Gastrocnemius medialis (tissue), 4 donors: ENCODE measurements around the gene LINGO1. TPM values are rescaled to one million over a fixed set of nuclear protein-coding genes. Genes with fewer than 3 reads are reported as not detected.

Source experiments
- ATAC-seq, 2 donors: fragments of 150-250 bp; one replicate each; pipeline ENCODE4 v1.9.1; 2016
- DNase-seq, 2 donors: peaks; one replicate each; pipeline ENCODE4 v3.0.0-alpha.2; 2019
- H3K27ac ChIP-seq, 4 donors: fragments of 200-600 bp; sonication (generic); 1 replicate in 1 of 4; 2 replicates in 3 of 4; pipeline ENCODE4 v1.5.1; 2016 to 2018; ENCODE audit warnings: mild to moderate bottlenecking in 2 of 4, moderate library complexity in 1 of 4
- H3K27me3 ChIP-seq, 3 donors: fragments of 200-600 bp; sonication (generic) in 2 of 3; 1 replicate in 1 of 3; 2 replicates in 2 of 3; pipeline versions ENCODE4 v1.5.1 to v1.6.0; 2016 to 2019; ENCODE audit warnings: mild to moderate bottlenecking in 1 of 3, moderate library complexity in 1 of 3
- H3K36me3 ChIP-seq, 2 donors: fragments of 200-600 bp; sonication (generic) in 1 of 2; one replicate each; pipeline ENCODE4 v1.5.1; 2017 to 2018
- H3K4me1 ChIP-seq, 2 donors: fragments of 200-600 bp; sonication (generic) in 1 of 2; one replicate each; pipeline ENCODE4 v1.5.1; 2016 to 2017; ENCODE audit warnings: mild to moderate bottlenecking in 2 of 2
- H3K4me3 ChIP-seq, 4 donors: fragments of 200-600 bp; sonication (generic) in 3 of 4; 1 replicate in 1 of 4; 2 replicates in 3 of 4; pipeline ENCODE4 v1.5.1; 2016 to 2019; ENCODE audit warnings: mild to moderate bottlenecking in 2 of 4
- H3K9me3 ChIP-seq, 3 donors: fragments of 200-600 bp; sonication (generic) in 2 of 3; 1 replicate in 1 of 3; 2 replicates in 2 of 3; pipeline ENCODE4 v1.5.1; 2016 to 2019
- CTCF ChIP-seq, 5 experiments: fragments of 450-650 bp in 3 of 5; fragments of 200-600 bp in 2 of 5; sonication (generic) in 2 of 5; IDR thresholded peaks in 4 of 5; conservative IDR thresholded peaks in 1 of 5; 1 replicate in 4 of 5; 2 replicates in 1 of 5; pipeline ENCODE4 v1.5.1; 2016 to 2019; ENCODE audit warnings: antibody characterized with exemption in 5 of 5, mild to moderate bottlenecking in 3 of 5, moderate library complexity in 3 of 5
- POLR2A ChIP-seq, 2 donors: fragments of 450-650 bp; IDR thresholded peaks; one replicate each; pipeline ENCODE4 v1.6.1; 2017; ENCODE audit warnings: antibody characterized with exemption in 2 of 2, mild to moderate bottlenecking in 2 of 2, moderate library complexity in 2 of 2
- in situ Hi-C, 4 donors: fragments of 200-750 bp; cut with MboI; loops; one replicate each; pipeline versions ENCODE4 v1.15.0 to v1.8.0; 2017; ENCODE audit warnings: low sequenced_read_pairs in 4 of 4
- intact Hi-C: fragments of 100-400 bp; cut with DNase I; formaldehyde crosslinking; loops from one replicate; pipeline ENCODE4 v1.15.1; 2023; ENCODE audit warnings: low total_unique reads
- total RNA-seq, 4 donors: library from RNA; depleted of rRNA; stranded (reverse); fragments of >200 nt; gene quantifications; one replicate each; pipeline versions ENCODE4 v1.1.0 to v1.2.3, GENCODE V29; 2016

Gene LINGO1
- total RNA-seq, 4 donors from 2014 or later: 0.94 to 12.8 TPM; not detected in 2

DNA sequence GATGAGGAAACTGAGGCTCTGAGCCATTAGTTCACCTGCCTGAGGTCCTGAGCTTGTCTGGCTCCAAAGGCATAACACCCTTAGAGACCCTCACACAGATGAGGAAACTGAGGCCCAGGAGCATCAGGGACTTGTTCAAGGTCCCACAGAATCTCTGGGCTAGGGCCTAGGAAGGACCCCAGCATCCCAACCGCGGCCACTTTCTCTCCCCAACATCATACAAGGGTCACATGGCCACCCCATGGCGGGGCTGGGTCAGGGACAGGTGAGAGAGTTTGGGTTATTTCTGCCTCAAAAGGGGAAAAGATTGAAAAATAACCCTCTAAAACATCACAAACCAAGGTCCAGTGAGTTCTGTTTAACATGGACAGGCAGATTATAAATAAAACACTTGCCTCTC lies 6.7 kb downstream of the LINGO1 start:
- ATAC-seq (no peak), DNase-seq (no peak)
- H3K27ac ChIP-seq: no peak overlapping the region
- no peaks in the 10 kb centered on the region for H3K4me1 ChIP-seq
- H3K4me3 ChIP-seq: no peak overlapping the region
- H3K36me3 ChIP-seq: no peaks in the 10 kb centered on the region
- in situ Hi-C loops: no loop called here
- TF ChIP-seq POLR2A (IDR thresholded peaks at IDR 0.05): no peak
- no peak for TF ChIP-seq CTCF (IDR thresholded peaks at IDR 0.05 in 4 of 5, conservative IDR thresholded peaks at IDR 0.05 in 1 of 5)
- H3K27me3 ChIP-seq: peaks cover 6 to 20% (median 13%) of the 10 kb centered on the region in 3 donors
- intact Hi-C loops: no loop called here
- H3K9me3 ChIP-seq: no peaks in the 10 kb centered on the region

DNA sequence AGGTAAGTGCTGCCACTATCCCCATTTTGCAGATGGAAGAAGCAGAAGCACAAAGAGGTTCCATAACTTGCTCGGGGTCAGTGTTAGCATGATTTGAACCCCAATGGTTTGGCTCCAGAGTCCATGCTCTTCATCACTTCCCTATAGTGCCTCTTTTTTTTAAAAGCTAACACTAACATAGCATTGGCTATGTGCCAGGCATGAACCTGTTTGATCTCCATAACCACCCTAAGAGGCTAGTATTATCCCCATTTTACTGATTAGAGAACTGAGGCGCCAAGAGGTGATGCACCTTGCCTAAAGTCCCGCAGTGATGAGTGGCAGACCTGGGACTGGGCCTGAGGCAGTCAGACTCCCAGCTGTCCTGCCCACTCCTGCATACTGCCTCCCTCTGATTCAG lies 7.3 kb downstream of the LINGO1 start:
- Histone ChIP-seq H3K9me3 (no peaks in the 10 kb centered on the region), H3K4me3 (no peak overlapping the region), H3K27ac (no peak overlapping the region), H3K27me3 (peaks cover under 1 to 14% (median 8%) of the 10 kb centered on the region in 3 donors), H3K4me1 (no peaks in the 10 kb centered on the region), H3K36me3 (no peaks in the 10 kb centered on the region)
- no peak for DNase-seq
- no peak for ATAC-seq
- in situ Hi-C loops: no loop called here
- TF ChIP-seq CTCF (IDR thresholded peaks at IDR 0.05 in 4 of 5, conservative IDR thresholded peaks at IDR 0.05 in 1 of 5) (no peak), POLR2A (IDR thresholded peaks at IDR 0.05) (no peak)
- intact Hi-C loops: no loop called here

GRCh38 chr15:77624868-77625267 lies 7.8 kb downstream of the LINGO1 start:
- peaks cover 0 to 9% (median 5%) of the 10 kb centered on the region in 3 donors for H3K27me3 ChIP-seq
- H3K27ac ChIP-seq: no peak overlapping the region
- no peak overlapping the region for H3K4me3 ChIP-seq
- intact Hi-C loops (no loop called here), in situ Hi-C loops (no loop called here)
- DNase-seq (no peak), ATAC-seq (no peak)
- H3K9me3 ChIP-seq: no peaks in the 10 kb centered on the region
- no peaks in the 10 kb centered on the region for H3K4me1 ChIP-seq
- no peak for TF ChIP-seq POLR2A (IDR thresholded peaks at IDR 0.05)
- TF ChIP-seq CTCF (IDR thresholded peaks at IDR 0.05 in 4 of 5, conservative IDR thresholded peaks at IDR 0.05 in 1 of 5): no peak
- H3K36me3 ChIP-seq: no peaks in the 10 kb centered on the region

DNA sequence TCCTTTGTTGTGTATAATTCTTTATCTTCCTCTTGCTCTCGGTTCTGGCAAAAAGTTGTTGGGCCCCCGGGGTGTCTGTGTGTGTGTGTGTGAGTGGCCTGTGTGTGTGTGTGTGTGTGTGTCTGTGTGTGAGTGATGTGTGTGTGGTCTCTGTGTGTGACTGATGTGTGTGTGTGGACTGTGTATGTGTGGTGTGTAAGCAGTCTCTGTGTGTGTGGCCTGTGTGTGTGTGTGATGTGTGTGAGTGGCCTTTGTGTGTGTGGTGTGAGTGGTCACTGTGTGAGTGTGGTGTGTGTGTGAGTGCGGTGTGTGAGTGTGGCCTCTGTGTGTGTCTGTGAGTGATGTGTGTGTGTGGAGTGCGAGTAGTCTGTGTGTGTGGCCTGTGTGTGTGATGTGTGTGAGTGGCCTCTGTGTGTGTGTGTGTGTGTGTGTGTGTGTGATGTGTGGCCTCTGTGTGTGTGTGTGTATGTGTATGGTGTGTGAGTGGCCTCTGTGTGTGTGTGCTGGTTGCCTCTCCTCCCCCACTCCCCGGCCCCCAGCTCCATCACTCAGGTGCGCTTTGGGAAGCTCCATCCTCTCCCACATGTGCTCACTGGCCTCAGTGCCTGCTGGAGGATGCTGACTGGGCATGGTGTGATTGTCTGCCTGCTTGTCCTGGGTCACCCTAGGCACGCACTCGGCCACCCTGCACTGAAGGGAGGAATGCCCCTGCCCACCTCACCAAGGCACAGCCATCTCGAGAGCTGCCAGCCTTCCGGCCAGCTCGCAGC lies 8.8 kb downstream of the LINGO1 start:
- Histone ChIP-seq H3K9me3 (no peaks in the 10 kb centered on the region), H3K4me3 (no peak overlapping the region), H3K27me3 (peaks cover 0 to 8% (median 0%) of the 10 kb centered on the region in 3 donors), H3K27ac (no peak overlapping the region), H3K4me1 (no peaks in the 10 kb centered on the region), H3K36me3 (no peaks in the 10 kb centered on the region)
- ATAC-seq (no peak), DNase-seq (no peak)
- in situ Hi-C loops: no loop called here
- intact Hi-C loops: no loop called here
- TF ChIP-seq CTCF (IDR thresholded peaks at IDR 0.05 in 4 of 5, conservative IDR thresholded peaks at IDR 0.05 in 1 of 5) (no peak), POLR2A (IDR thresholded peaks at IDR 0.05) (no peak)
